Urothelium cell line (cell line): ENCODE data around the gene SLC25A25.
"Not testable (repeated sequence)": the region's sequence is repeated elsewhere in the genome, so short reads cannot be mapped to it uniquely, and the experiment has no call there.

ENCODE experiments used
- DNase-seq: peaks from one replicate; pipeline ENCODE4 v3.0.0; 2011; ENCODE audit warnings: low spot score, mixed read lengths
- FAIRE-seq: peaks from 2 replicates; lab custom pipeline; 2011; peaks lifted over from hg19 to GRCh38; lab: Jason Lieb, UNC

Gene SLC25A25

DNA sequence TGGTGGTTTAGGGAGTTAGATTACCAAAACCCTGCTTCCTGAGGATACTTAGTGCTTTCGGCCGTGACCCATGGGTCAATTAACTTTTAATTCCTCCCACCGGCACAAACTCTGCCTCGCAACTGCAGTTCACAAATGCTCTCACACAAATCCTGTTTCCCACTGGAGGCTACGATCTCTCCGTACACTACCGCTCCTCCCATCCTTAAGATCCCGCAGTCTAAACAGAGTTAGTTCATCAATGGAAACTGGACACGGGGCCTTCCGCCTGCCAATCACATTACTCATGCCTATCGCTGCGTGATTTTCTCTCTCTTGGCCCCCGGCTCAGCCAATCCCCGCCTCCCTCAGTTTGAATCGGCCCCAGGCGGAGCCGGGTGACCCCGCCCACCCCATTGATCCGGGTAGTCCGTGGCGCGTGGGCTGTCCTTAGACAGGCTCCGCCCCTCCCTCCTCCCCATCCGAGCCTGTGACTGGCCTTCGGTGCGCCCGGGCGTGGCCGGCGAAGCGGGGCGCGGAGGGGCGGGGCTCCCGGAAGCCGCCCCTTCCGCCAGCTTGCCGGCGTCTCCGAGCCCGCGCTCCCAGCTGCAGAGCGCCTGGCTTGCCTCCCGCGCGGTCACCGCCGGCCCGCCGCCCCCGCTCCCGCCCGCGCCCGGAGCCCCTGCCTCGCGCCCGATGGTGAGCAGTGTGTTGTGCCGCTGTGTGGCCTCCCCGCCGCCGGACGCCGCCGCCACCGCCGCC lies at the start of gene SLC25A25:
Gene SLC25A25 (plus strand): TSS at position 588 of the 741 bp plus-strand sequence. CDS start 88 bp downstream, at position 676.
- FAIRE-seq (no peak), DNase-seq (peak; percentile 97)

DNA sequence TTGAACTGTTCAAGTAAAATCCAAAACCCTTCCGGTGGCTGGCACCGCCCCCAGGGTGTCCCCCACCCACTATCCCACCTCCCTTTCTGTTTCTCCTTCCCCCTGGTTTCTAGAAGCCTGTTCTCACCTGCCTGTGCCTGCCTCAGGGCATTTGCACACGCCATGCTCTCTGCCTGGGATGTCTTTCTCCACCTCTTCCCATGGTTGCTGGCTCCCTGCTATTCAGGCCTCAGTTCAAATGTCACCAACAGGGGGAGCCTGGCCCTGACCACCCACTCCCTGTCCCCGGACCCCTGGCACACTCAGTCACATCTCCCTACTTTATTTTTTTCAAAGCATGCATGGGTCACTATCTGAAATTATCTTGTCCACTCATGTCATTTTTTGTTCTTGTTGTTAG lies 47.3 kb upstream of the SLC25A25 start:
- DNase-seq (no peak), FAIRE-seq (no peak)

DNA sequence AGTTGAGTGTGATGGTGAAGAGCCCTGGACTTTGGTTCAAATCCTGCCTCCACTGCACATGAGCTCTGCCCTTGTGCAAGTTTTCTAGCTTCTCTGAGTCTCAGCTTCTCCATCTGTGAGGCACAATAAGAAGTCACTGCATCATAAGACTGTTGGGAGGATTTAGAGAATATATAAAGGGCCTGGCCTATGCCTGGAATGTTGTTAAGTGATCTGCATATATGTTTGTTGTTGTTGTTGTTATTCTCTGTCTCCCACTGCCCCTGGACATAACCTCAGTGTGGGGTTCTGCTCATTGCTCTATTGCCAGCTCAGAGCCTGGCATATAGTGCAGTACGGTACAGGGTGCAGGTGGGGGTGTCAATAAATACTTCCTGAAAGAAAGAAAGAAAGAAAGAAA lies 46.9 kb upstream of the SLC25A25 start:
- DNase-seq (no peak), FAIRE-seq (no peak)

DNA sequence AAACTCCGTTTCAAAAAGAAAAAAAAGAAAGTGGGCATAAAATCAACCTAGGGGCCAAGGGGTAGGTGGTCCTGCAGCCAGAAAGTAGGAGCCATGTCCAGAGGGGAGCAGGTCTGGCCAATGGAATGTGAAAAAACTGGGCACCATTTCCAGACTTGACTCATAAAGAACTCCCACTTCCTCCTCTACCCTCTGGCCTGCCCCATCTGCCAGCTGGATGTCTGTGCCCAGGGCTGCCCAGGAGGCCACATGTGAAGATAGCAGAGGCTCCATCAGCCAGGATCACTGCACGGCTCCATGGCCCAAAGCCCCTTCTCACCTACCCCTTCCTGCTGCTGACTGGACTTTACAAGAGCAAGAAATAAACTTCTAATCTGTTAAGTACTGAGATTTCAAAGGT lies 45.1 kb upstream of the SLC25A25 start:
- DNase-seq, result no peak
- no peak for FAIRE-seq

DNA sequence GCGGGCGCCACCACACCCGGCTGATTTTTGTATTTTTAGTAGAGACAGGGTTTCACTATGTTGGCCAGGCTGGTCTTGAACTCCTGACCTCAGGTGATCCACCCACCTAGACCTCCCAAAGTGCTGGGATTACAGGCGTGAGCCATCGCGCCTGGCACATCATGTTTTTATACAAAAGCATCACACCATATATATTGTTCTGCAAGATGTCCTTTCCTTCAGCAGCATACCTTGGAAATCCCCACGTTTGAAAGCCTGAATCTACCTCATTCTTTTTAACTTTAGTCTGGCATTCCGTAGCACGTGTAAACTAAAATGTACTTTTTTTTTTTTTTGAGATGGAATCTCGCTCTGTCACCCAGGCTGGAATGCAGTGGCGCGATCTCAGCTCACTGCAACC lies 44.4 kb upstream of the SLC25A25 start:
- FAIRE-seq, DNase-seq: not testable (repeated sequence)

DNA sequence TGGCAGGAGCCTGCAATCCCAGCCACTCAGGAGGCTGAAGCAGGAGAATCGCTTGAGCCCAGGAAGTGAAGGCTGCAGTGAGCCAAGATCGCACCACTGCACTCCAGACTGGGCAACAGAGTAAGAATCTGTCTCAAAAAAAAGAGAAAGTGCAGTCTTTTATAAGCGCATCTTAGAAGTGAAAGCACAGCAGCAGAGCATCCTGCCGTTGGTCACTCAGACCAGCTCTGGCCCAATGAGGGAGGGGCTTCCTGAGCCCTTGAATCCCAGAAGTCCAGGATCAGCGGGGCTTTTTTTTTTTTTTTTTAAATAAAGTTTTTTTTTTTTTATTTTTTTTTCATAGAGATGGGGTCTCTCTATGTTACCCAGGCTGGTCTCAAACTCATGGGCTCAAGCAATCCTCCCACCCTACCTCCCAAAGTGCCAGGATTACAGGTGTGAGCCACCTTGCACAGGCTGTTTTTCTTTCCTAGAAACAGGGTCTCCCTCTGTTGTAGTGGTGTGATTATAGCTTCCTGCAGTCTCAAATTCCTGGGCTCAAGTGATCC lies 43.2 kb upstream of the SLC25A25 start:
- DNase-seq, result no peak
- FAIRE-seq, result no peak

DNA sequence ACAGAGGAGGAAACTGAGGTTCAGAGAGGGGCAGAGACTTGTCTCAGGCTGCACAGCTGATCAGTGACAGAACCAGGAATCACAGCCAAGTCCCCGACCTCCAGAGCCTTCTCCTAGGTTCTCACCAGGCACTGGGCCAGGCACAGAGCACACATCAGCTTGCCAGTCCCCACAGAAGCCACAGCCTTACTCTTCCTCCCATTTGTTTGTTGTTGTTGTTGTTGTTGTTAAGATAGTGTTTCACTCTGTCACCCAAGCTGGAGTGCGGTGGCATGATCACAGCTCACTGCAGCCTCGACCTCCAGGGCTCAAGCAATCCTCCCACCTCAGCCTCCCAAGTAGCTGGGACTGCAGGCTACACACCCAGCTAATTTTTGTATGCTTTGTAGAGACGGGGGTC lies 42.3 kb upstream of the SLC25A25 start:
- FAIRE-seq (no peak), DNase-seq (no peak)

DNA sequence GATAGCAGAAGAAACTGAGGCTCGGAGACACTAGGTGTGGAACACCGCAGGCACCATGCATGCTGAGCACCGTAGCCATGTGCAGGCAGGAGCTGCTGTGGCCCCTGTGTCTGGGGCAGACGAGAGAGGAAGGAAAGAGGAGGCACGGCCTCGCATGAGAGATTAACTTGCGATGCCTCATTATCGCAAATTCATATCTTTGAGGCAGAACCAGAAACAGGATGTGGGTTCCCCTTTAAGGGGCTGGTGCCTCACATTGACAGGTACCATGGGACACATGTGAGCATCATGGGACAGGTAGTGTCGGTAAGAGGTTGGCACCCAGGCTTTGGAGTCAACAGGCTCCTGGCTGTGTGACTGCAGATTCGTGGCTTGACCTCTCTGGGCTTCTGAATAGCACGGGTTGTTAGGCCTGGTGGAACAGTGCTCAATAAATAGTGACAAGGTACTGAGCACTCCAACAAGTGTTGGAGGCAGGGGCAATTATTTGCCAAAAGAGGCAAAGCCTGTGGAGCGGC lies 41.7 kb upstream of the SLC25A25 start:
- DNase-seq, result no peak
- no peak for FAIRE-seq

DNA sequence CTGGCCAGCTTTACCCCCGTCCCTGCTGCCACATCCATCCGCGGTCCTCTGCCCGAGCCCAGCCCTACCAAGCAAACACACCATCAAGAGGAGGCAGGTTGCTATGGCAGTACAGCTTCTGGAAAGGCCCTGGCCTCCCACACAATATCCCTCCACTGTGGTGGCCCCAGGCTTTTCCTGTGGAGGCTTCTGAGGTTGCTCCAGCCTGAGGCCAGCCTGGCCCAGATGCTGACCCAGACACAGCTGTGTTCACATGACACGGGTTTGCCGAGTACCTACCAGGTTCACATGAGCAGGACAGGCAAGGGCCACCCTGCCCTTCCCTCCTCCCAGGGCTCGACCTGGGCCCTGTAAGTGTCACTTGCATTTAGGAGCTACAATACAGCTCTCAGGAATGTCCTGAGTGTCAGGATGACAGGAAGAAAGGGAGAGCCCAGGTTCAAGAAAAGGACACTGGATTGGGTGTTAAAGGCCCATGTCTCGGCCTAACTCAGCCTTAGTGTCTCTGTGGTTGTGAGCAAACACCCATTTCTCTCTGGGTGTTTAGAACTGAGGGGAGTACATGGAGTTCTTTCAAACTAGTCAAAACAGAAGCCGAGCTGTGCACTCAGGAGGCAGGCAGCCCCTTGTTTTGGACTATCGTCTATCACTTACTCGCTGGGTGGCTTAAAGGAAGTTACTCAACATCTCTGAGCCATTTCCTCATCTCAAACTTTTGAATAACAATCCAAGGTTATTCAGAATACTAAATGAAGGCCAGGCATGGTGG lies 41.1 kb upstream of the SLC25A25 start:
- no peak for FAIRE-seq
- DNase-seq, result no peak

DNA sequence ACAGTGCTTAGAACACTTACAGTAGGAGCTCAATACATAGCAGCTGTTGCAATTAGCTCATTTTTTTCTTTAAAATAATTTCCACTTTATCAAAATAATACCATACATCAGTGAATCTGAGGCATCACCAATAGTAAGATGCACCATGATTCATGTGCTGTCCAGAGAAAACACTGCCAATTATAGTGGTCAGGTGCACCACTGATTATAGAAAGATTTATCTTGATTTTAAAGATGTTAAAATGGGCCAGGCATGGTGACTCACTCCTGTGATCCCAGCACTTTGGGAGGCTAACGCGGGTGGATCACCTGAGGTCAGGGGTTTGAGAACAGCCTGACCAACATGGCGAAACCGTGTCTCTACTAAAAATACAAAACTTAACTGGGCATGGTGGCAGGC lies 40.3 kb upstream of the SLC25A25 start:
- FAIRE-seq (no peak), DNase-seq (no peak)

DNA sequence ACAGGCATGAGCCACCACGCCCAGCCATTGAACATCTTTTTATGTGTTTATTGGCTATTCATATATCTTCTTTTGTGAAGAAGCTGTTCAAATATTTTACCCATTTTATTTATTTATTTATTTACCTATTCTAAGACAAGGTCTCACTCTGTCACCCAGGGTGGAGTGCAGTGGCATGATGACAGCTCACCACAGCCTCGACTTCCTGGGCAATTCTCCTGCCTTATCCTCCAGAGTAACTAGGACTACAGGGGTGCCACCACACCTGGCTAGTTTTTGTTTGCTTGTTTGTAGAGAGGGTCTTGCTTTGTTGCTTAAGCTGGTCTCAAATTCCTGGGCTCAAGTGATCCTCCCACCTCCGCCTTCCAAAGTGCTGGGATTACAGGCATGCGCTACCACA lies 34.4 kb upstream of the SLC25A25 start:
- no peak for DNase-seq
- FAIRE-seq, result no peak

DNA sequence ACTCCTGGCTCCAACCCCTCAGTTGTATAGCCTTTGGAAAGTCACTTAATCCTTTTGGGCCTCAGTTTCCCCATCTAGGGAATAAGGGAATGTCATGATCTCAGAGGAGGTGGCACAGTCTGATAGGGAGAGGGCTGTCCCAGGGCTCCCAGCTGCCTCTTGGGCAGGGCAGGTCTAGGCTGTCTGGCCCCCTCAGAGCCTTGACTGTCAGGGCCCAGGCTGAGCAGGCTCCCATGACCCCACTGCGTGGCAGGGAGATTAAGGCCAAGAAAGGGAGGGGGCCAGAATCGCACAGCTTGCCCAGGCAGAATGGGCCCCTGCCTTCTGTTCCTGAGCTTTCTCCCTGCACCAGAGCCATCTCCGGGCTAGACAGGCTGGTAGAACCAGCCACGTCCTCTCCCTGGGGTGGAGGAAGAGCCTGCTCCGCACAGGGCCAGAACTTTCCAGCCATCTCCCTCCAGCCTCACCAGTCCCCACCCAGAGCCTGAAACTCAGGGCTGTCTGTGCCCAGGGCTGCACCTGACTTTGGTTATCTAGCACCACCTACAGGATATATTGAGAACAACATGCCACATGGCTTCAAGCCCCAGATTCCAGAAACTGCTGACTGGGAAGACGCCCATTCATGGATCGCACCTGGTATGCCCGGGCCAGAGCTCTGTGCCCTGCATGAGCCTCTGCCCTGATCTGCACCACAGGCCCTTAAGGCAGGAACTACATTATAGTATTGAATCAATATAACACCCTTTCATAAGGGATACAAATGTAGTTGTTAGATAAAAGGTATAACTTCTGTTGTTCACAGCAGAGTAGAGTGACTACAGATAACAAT lies 33.0 kb upstream of the SLC25A25 start:
- DNase-seq (peak; percentile 70), FAIRE-seq (no peak)

DNA sequence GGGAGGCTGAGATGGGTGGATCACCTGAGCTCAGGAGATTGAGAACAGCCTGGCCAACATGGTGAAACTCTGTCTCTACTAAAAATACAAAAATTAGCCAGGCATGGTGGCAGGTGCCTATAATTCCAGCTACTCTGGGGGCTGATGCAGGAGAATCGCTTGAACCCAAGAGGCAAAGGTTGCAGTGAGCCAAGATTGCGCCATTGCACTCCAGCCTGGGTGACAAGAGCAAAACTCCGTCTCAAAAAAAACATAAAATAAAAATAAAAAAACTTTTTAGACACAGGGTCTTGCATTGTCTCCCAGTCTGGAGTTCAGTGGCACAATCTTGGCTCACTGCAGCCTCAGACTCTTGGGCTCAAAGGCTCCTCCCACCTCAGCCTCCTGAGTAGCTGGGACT lies 31.5 kb upstream of the SLC25A25 start:
- FAIRE-seq, DNase-seq: not testable (repeated sequence)

DNA sequence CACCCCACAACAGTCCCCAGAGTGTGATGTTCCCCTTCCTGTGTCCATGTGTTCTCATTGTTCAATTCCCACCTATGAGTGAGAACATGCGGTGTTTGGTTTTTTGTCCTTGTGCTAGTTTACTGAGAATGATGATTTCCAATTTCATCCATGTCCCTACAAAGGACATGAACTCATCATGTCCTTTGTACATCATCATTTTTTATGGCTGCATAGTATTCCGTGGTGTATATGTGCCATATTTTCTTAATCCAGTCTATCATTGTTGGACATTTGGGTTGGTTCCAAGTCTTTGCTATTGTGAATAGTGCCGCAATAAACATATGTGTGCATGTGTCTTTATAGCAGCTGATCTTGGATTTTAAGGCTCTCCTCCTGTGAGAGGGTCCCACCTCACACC lies 27.2 kb upstream of the SLC25A25 start:
- DNase-seq, FAIRE-seq: not testable (repeated sequence)

DNA sequence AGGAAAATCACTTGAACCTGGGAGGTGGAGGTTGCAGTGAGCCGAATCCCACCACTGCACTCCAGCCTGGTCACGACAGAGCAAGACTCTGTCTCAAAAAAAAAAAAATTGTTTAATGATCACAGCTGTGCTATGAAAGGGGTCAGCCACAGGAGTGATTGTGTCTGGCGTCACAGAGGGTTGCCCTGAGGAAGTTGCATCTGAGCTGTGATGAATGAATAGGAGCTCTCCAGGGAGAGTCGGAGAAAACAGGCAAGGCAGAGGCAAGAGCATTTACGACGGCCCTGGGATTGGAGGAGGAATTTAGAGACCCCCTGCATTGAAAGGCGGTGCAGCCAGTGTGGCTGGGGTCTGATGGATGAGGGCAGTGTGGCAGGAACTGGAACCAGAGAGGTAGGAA lies 26.0 kb upstream of the SLC25A25 start:
- DNase-seq (no peak), FAIRE-seq (no peak)

DNA sequence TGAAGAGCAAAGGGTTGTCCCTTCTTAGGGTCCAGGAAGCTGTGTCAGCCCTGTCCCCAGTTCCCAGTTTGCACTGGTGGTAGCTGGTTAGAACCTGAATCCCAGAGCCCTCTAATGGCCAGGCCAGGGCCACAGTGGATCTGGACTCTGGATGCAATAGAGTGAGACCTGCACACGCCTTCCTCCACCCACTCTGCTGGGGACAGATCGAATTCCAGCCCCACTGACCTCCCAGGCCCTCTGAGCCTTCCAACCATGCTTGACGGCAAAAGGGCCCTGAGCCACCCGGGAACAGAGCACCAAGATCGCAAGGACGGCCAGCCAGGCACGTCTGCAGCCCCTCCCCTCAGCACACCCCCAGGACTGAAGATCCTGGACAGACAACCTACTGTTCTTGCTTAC lies 24.6 kb upstream of the SLC25A25 start:
- no peak for FAIRE-seq
- DNase-seq, result no peak

DNA sequence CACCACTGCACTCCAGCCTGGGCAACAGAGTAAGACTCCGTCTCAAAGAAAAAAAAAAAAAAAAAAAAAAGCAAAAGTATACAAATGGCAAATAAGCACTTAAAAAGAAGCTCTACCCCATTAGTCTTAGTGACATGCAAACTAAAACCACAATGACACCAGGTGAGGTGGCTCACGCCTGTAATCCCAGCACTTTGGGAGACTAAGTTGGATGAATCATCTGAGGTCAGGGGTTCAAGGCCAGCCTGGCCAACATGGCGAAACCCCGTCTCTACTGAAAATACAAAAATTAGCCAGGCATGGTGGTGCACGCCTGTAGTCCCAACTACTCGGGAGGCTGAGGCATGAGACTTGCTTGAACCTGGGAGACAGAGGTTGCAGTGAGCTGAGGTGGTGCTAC lies 22.6 kb upstream of the SLC25A25 start:
- DNase-seq, FAIRE-seq: not testable (repeated sequence)

DNA sequence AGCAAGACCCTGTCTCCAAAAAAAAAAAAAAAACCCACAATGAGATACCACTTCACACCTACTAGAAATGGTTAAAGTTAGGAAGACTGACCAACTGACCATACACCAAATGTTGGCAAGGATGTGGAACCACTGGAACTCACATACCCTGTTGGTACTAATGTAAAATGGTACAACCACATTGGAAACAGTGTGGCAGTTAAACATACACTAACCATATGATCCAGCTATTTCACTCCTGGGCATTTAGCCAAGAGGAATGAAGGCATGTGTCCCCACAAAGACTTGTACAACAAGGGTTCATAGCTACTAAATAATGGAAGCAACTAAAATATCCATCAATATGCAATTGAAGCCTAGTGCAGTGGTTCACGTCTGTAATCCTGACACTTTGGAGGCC lies 22.2 kb upstream of the SLC25A25 start:
- FAIRE-seq, result no peak
- no peak for DNase-seq

DNA sequence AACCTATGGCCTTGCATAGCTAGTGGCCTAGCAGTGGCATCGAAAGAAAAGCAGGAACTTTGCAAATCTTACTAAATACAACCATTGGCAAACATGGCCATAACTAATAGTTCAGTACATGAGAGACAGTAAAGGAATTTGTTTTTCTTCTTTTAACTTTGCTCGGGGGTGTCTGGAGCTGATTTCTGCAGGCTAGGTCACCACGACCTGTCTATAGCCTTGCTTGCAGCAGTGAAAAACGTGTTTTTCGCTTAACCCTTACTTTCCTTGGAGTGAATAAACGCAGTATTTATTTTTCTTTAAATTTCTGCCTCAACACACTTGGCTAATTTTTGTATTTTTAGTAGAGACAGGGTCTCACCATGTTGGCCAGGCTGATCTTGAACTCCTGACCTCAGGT lies 20.8 kb upstream of the SLC25A25 start:
- DNase-seq, result no peak
- FAIRE-seq, result no peak

DNA sequence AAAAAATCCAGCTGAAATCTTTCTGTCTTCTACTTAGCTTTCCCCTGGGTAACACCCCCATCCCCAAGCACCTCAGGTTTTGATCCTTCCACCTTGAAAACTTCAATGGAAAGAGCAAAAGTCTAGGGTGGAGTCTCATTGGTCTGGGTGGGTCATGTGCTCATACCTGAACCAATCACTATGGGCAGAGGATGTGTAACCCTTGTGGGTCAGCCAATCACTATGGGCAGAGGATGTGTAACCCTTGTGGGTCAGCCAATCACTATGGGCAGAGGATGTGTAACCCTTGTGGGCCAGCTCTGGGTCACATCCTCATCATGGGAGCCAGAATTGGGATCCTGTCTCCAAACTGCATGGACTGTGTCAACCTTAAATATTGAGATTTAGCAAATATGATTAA lies 19.4 kb upstream of the SLC25A25 start:
- no peak for DNase-seq
- peak; percentile 30 for FAIRE-seq

DNA sequence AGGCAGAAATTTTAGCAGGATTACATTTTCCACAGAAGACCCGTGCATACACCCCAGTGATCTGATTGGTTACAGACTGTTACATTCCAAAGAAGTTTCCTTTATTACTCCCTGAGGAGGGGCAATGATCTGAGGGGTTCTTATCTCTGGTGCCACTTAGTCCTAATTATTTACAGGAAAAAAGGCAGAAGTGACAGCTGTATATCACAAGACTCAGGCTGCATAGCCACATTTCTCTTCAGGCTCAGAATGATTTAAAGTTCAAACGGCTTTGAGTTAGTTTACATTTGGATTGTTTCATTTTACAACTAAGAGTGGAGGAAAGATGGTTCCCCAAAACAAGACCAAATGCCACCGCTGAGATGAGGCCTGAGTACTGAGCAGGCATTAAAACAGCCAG lies 18.2 kb upstream of the SLC25A25 start:
- DNase-seq, result no peak
- FAIRE-seq, result no peak
